Measurements from ENCODE around the gene PDE9A.

DNA sequence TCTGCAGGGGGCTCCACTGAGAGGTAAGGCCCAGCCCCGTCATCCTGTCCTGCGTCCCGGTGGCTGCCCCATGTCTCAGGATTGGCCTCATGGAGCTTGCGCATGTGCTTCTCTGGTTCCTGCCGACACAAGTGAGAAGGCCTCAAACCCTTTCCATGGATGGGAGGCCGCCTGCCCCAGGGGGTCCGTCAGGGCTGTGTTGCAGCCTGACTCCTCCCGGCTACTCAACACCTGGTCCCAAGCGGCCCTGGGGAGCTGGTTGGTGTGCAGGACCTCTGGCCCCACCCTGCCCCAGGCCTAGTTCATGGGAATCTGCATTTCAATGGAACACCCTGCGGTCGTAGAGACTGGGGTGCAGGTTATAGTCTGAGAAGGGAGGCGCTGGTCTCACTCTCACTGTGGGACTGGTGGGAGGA, 21.1 kb upstream of the PDE9A start:
- TF ChIP-seq, protein P1, sequence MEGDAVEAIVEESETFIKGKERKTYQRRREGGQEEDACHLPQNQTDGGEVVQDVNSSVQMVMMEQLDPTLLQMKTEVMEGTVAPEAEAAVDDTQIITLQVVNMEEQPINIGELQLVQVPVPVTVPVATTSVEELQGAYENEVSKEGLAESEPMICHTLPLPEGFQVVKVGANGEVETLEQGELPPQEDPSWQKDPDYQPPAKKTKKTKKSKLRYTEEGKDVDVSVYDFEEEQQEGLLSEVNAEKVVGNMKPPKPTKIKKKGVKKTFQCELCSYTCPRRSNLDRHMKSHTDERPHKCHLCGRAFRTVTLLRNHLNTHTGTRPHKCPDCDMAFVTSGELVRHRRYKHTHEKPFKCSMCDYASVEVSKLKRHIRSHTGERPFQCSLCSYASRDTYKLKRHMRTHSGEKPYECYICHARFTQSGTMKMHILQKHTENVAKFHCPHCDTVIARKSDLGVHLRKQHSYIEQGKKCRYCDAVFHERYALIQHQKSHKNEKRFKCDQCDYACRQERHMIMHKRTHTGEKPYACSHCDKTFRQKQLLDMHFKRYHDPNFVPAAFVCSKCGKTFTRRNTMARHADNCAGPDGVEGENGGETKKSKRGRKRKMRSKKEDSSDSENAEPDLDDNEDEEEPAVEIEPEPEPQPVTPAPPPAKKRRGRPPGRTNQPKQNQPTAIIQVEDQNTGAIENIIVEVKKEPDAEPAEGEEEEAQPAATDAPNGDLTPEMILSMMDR (IDR thresholded peaks at IDR 0.05; ENCODE audit: insufficient read depth, low read length): no peak
- no peak for TF ChIP-seq POLR2AphosphoS5 (IDR thresholded peaks at IDR 0.05; ENCODE audit: low read depth)
- TF ChIP-seq SPI1 (IDR thresholded peaks at IDR 0.05; ENCODE audit: borderline replicate concordance, low read depth): no peak
- TF ChIP-seq REST (IDR thresholded peaks at IDR 0.05; ENCODE audit: insufficient replicate concordance, low read depth): no peak
